Body of pancreas (tissue), 4 donors: Measurements from ENCODE around the gene AGA. TPM values are rescaled to one million over a fixed set of nuclear protein-coding genes. Genes with fewer than 3 reads are reported as not detected.
A peak's percentile ranks its signal among the peaks of the same experiment; 100 is the strongest.

Experiments
- ATAC-seq: fragments of 150-250 bp; one replicate; pipeline ENCODE4 v1.9.1; 2016
- DNase-seq, 4 donors: peaks; one replicate each; pipeline ENCODE4 v3.0.0-alpha.2; 2019
- H3K27ac ChIP-seq, 4 donors: fragments of 200-600 bp; sonication (generic); 1 replicate in 3 of 4; 2 replicates in 1 of 4; pipeline versions ENCODE4 v1.5.1 to v1.6.1; 2016 to 2019; ENCODE audit warnings: mild to moderate bottlenecking in 1 of 4, mixed read lengths in 1 of 4, moderate library complexity in 1 of 4
- H3K27me3 ChIP-seq, 2 donors: fragments of 200-600 bp; sonication (generic); one replicate each; pipeline ENCODE4 v1.6.0; 2016; ENCODE audit warnings: mild to moderate bottlenecking in 1 of 2
- H3K36me3 ChIP-seq, 2 donors: fragments of 200-600 bp; sonication (generic); replicated peaks in 1 of 2; 2 replicates each; pipeline ENCODE4 v1.5.1; 2016; ENCODE audit warnings: low read depth in 2 of 2; ENCODE audit not compliant: insufficient read depth in 1 of 2
- H3K4me1 ChIP-seq: fragments of 200-600 bp; sonication (generic); one replicate; pipeline ENCODE4 v1.6.0; 2016
- H3K4me3 ChIP-seq, 2 donors: fragments of 200-600 bp; sonication (generic); 1 replicate in 1 of 2; 2 replicates in 1 of 2; pipeline ENCODE4 v1.5.1; 2016 to 2019
- H3K9me3 ChIP-seq, 3 donors: fragments of 200-600 bp; sonication (generic); 1 replicate in 2 of 3; 2 replicates in 1 of 3; pipeline ENCODE4 v1.5.1; 2016
- POLR2A ChIP-seq, 3 donors: fragments of 450-650 bp; IDR thresholded peaks; one replicate each; pipeline ENCODE4 v1.6.1; 2016; ENCODE audit warnings: antibody characterized with exemption in 3 of 3, mild to moderate bottlenecking in 2 of 3
- WGBS, 2 donors: methylation state at CpG; one replicate each; pipeline ENCODE4 v1.1.5; 2017; 5-methylcytosine and 5-hydroxymethylcytosine counted together
- intact Hi-C: fragments of 100-400 bp; cut with DNase I; formaldehyde crosslinking; loops from one replicate; pipeline ENCODE4 v1.15.1; 2023
- total RNA-seq, 2 donors: library from RNA; depleted of rRNA; stranded (reverse); fragments of >200 nt; gene quantifications; one replicate each; pipeline ENCODE4 v1.1.0, GENCODE V29; 2016
- TF ChIP-seq, protein P1 (sequence below), 7 experiments: fragments of 450-650 bp in 4 of 7; fragments of 200-600 bp in 3 of 7; sonication (generic) in 3 of 7; IDR thresholded peaks; one replicate each; pipeline ENCODE4 v1.5.1; 2016 to 2019; ENCODE audit warnings: antibody characterized with exemption in 7 of 7

The AGA gene
- total RNA-seq, 2 donors from 2014 or later: 10.4 to 15.2 TPM

- DNase-seq (no peak), ATAC-seq (no peak)
- intact Hi-C loops: no loop called here
- H3K36me3 ChIP-seq: no peaks in the 10 kb centered on the region
- TF ChIP-seq, protein P1, sequence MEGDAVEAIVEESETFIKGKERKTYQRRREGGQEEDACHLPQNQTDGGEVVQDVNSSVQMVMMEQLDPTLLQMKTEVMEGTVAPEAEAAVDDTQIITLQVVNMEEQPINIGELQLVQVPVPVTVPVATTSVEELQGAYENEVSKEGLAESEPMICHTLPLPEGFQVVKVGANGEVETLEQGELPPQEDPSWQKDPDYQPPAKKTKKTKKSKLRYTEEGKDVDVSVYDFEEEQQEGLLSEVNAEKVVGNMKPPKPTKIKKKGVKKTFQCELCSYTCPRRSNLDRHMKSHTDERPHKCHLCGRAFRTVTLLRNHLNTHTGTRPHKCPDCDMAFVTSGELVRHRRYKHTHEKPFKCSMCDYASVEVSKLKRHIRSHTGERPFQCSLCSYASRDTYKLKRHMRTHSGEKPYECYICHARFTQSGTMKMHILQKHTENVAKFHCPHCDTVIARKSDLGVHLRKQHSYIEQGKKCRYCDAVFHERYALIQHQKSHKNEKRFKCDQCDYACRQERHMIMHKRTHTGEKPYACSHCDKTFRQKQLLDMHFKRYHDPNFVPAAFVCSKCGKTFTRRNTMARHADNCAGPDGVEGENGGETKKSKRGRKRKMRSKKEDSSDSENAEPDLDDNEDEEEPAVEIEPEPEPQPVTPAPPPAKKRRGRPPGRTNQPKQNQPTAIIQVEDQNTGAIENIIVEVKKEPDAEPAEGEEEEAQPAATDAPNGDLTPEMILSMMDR (IDR thresholded peaks at IDR 0.05): no peak
- no peak for TF ChIP-seq POLR2A (IDR thresholded peaks at IDR 0.05)
- H3K27ac ChIP-seq: no peak overlapping the region
- H3K4me1 ChIP-seq: peaks cover 19% of the 10 kb centered on the region
- H3K4me3 ChIP-seq: no peak overlapping the region
- no peaks in the 10 kb centered on the region for H3K9me3 ChIP-seq
- H3K27me3 ChIP-seq: no peaks in the 10 kb centered on the region
Measured at GRCh38 chr4:177410566-177410965, 31.7 kb downstream of the AGA start.

DNA sequence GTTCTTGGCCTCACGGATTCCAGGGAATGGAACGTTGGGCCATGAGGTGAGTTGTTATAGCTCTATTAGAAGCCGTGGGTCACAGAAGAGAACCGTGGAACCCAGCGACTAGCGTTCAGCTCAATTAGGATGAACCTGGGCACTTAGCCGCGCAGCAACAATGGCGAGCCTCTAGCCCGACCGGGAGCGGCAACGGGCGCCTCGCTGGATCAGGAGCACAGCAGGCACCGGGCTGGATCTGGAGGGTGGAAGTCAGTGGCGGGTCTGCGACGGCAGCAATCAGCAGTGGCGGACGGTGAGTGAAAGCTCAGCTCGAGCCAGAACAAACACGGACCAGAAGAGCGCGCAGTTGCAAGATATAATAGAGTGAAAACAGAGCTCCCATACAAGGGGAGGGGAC lies 34.2 kb downstream of the AGA start:
- no peak overlapping the region for H3K4me3 ChIP-seq
- H3K4me1 ChIP-seq: peaks cover 15% of the 10 kb centered on the region
- H3K36me3 ChIP-seq: no peaks in the 10 kb centered on the region
- TF ChIP-seq, protein P1 (IDR thresholded peaks at IDR 0.05): no peak
- no peak for TF ChIP-seq POLR2A (IDR thresholded peaks at IDR 0.05)
- no peak for ATAC-seq
- no peaks in the 10 kb centered on the region for H3K9me3 ChIP-seq
- H3K27me3 ChIP-seq: no peaks in the 10 kb centered on the region
- no peak overlapping the region for H3K27ac ChIP-seq
- intact Hi-C loops: no loop called here
- 91 to 95% methylated on average over 25 of the region's 25 CpGs for WGBS, 2 donors
- no peak for DNase-seq

GRCh38 chr4:177405508-177405907 lies 36.7 kb downstream of the AGA start:
- TF ChIP-seq, protein P1 (IDR thresholded peaks at IDR 0.05): no peak
- TF ChIP-seq POLR2A (IDR thresholded peaks at IDR 0.05): no peak
- ATAC-seq (no peak), DNase-seq (no peak)
- Histone ChIP-seq H3K36me3 (no peaks in the 10 kb centered on the region), H3K27me3 (no peaks in the 10 kb centered on the region), H3K9me3 (no peaks in the 10 kb centered on the region), H3K4me3 (no peak overlapping the region), H3K27ac (no peak overlapping the region), H3K4me1 (no peaks in the 10 kb centered on the region)
- WGBS, 2 donors: 21 to 49% methylated on average over 2 of the region's 2 CpGs
- intact Hi-C loops: no loop called here

DNA sequence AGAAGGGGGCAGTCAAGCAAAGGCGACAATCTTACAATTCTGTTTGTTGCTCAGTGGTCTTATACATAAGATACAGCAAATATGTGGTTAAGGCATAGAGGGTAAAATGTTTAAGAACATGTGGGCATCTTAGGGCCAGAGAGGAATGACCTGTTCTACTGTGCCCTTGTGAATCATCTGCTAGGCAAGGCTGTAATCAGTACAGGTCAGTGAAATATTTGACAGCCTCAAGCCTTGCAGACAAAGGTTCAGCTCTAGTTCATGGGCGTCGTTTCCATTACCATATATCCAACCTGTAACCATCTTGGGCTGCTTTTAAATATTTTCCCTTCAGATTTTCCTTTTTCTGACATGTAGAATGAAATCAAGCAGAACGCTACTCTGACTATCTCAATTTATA lies 37.3 kb downstream of the AGA start:
- Histone ChIP-seq H3K27me3 (no peaks in the 10 kb centered on the region), H3K27ac (no peak overlapping the region), H3K36me3 (no peaks in the 10 kb centered on the region), H3K4me1 (no peaks in the 10 kb centered on the region), H3K4me3 (no peak overlapping the region), H3K9me3 (no peaks in the 10 kb centered on the region)
- WGBS, 2 donors: 51 to 66% methylated on average over 4 of the region's 4 CpGs
- DNase-seq (no peak), ATAC-seq (no peak)
- intact Hi-C loops: no loop called here
- TF ChIP-seq, protein P1 (IDR thresholded peaks at IDR 0.05): no peak
- TF ChIP-seq POLR2A (IDR thresholded peaks at IDR 0.05): no peak

- Histone ChIP-seq H3K4me3 (no peak overlapping the region), H3K27me3 (no peaks in the 10 kb centered on the region), H3K27ac (peak overlapping the region in 1 of 4 donors; percentile 21), H3K36me3 (no peaks in the 10 kb centered on the region), H3K9me3 (no peaks in the 10 kb centered on the region), H3K4me1 (no peaks in the 10 kb centered on the region)
- 66% methylated on average over 3 of the region's 3 CpGs for WGBS, 2 donors
- ATAC-seq: no peak
- intact Hi-C loops: no loop called here
- no peak for TF ChIP-seq POLR2A (IDR thresholded peaks at IDR 0.05)
- TF ChIP-seq, protein P1 (IDR thresholded peaks at IDR 0.05): no peak
- no peak for DNase-seq
Measured at GRCh38 chr4:177404342-177404741, 37.9 kb downstream of the AGA start.
